Small intestine (tissue), 7 donors: Measurements from ENCODE around the gene CHRFAM7A. TPM values are rescaled to one million over a fixed set of nuclear protein-coding genes. Genes with fewer than 3 reads are reported as not detected.
"Not testable (repeated sequence)": the region's sequence is repeated elsewhere in the genome, so short reads cannot be mapped to it uniquely, and the experiment has no call there.

ENCODE experiments used
- DNase-seq, 2 donors: peaks; one replicate each; pipeline versions ENCODE4 v3.0.0 to v3.0.0-alpha.2; 2013
- FAIRE-seq: peaks from 2 replicates; lab custom pipeline; 2012; peaks lifted over from hg19 to GRCh38; lab: Jason Lieb, UNC
- H3K27ac ChIP-seq, 3 donors: one replicate each; pipeline ENCODE4 v1.5.1; 2013; ENCODE audit warnings: low read length in 2 of 3, mild to moderate bottlenecking in 2 of 3, control low read depth in 1 of 3, inconsistent platforms in 1 of 3, low read depth in 1 of 3, moderate library complexity in 1 of 3
- H3K27me3 ChIP-seq, 3 donors: one replicate each; pipeline ENCODE4 v1.6.1; 2013; ENCODE audit warnings: low read length in 3 of 3, inconsistent platforms in 1 of 3; ENCODE audit not compliant: control insufficient read depth in 3 of 3, insufficient read depth in 3 of 3
- H3K36me3 ChIP-seq, 3 donors: one replicate each; pipeline ENCODE4 v1.6.1; 2013; ENCODE audit warnings: low read length in 3 of 3, inconsistent platforms in 1 of 3, low read depth in 1 of 3, mild to moderate bottlenecking in 1 of 3, moderate library complexity in 1 of 3; ENCODE audit not compliant: control insufficient read depth in 3 of 3, insufficient read depth in 2 of 3
- H3K4me1 ChIP-seq, 3 donors: one replicate each; pipeline ENCODE4 v1.6.1; 2013; ENCODE audit warnings: low read length in 2 of 3, inconsistent platforms in 1 of 3, low read depth in 1 of 3, mild to moderate bottlenecking in 1 of 3, moderate library complexity in 1 of 3; ENCODE audit not compliant: control insufficient read depth in 3 of 3, insufficient read depth in 2 of 3
- H3K4me3 ChIP-seq, 3 donors: one replicate each; pipeline ENCODE4 v1.5.1; 2013; ENCODE audit warnings: low read length in 3 of 3, control low read depth in 1 of 3, inconsistent platforms in 1 of 3, low read depth in 1 of 3, mild to moderate bottlenecking in 1 of 3, moderate library complexity in 1 of 3
- H3K9me3 ChIP-seq, 2 donors: one replicate each; pipeline ENCODE4 v1.6.1; 2013; ENCODE audit warnings: low read depth in 1 of 2, low read length in 1 of 2; ENCODE audit not compliant: control insufficient read depth in 2 of 2, insufficient read depth in 1 of 2
- WGBS, 3 donors: extraction: QIAGEN DNeasy Blood & Tissue Kit; methylation state at CpG; one replicate each; pipeline ENCODE4 v1.1.7; 2013; 5-methylcytosine and 5-hydroxymethylcytosine counted together
- polyA plus RNA-seq, 4 donors: library from polyadenylated mRNA; stranded (reverse) in 3 of 4; unstranded in 1 of 4; fragments of 200-250 nt in 3 of 4; fragments of 120-200 nt in 1 of 4; gene quantifications; one replicate each; pipeline versions ENCODE4 v1.2.1 to v1.2.3, GENCODE V29; 2013
- donor health status: healthy with polysubstance abuse.
- donor health status: control.
- donor health status: control.
- donor health status: Bipolar disorder and iron deficiency.
- donor health status: healthy.

The CHRFAM7A gene
- polyA plus RNA-seq, 4 donors: 0.67 to 2.0 (median 1.0) TPM

DNA sequence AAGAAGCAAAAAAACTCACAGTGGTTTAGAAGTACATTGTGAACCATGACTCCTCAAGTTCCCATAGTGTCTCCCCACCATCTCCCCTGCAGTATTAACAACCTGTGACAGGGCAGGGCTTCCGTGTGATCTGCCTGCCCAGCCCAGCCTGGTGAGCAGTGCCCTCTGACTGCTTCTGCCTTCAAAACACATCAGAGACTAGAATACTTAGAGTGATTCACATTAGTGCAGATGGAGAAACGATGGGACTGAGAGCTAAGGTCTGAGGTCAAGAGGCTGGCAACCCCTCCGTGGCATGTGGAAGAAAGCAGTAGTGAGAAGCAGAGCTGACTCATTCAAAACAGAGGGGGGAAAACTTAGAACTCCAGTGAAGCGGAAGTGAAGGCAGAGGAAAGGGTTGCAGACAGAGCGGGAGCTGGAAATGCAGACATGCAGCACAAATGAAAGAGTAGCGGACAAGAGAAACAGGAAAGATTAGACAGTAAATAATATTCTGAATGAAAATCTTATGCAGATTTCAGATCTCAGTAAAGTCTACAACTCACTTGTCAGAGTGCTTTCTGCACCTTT, 6.9 kb downstream of the CHRFAM7A start:
- FAIRE-seq, H3K4me1 ChIP-seq, H3K36me3 ChIP-seq, H3K27me3 ChIP-seq, H3K4me3 ChIP-seq, H3K9me3 ChIP-seq, DNase-seq, H3K27ac ChIP-seq: not testable (repeated sequence)
- no CpG with 5 or more reads among the region's 6 CpGs for WGBS, 3 donors

DNA sequence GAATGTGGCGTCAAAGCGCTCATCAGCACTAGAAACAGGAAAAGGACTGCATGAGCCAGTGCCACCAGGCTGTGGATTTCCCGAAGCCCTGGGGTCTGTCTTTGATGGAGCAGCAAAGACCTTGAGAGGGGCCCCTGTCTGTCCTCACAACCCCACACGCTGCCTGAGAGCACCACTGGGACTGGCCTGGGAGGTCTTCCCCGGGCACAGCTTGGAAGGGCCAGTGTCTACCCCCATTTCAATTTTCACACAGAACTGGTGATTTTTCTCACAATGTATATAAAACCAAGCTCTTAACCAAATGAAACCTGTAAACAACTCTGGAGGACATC, 16.3 kb downstream of the CHRFAM7A start:
- H3K4me1 ChIP-seq, H3K27me3 ChIP-seq, H3K27ac ChIP-seq, FAIRE-seq, H3K4me3 ChIP-seq, DNase-seq, H3K36me3 ChIP-seq, H3K9me3 ChIP-seq: not testable (repeated sequence)
- 71% methylated on average over 1 of the region's 5 CpGs; no CpG with 5 or more reads in 2 of the 3 donors for WGBS, 3 donors

DNA sequence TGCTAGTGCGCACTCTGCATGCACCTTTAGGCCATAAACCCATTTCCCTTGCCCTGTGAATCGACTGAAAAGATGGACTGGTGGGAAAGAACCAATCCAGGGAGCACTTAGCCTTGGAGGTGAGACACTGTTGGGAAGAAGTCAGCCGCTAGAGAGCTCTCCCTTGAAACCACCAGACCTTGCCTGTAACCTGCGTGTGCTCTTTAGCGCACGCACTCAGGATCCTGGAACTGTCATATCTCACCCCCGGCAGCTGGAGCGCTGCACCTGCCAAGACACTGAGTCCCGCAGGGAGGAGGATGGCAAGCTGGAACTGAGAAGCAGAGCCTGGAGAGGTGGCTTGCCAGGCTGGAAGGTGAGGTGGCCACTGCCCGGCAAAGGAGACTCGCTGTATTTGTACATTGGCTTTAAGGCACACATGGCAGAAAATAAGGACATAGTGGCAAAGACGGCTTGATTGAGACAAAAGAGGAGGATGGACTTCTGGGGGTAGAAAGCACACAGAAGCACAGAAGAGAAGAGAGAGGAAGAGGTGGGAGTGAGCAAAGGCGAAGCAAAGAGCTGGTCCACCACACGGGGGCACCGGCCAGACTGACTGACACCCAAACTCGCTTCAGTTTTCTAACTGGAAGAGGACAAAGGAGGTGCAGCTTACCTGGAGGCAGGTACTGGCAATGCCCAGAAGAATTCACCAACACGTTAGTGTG, 16.8 kb downstream of the CHRFAM7A start:
- DNase-seq, H3K4me1 ChIP-seq, H3K27me3 ChIP-seq, H3K9me3 ChIP-seq, H3K4me3 ChIP-seq, H3K36me3 ChIP-seq, FAIRE-seq, H3K27ac ChIP-seq: not testable (repeated sequence)
- WGBS, 3 donors: no CpG with 5 or more reads among the region's 17 CpGs

DNA sequence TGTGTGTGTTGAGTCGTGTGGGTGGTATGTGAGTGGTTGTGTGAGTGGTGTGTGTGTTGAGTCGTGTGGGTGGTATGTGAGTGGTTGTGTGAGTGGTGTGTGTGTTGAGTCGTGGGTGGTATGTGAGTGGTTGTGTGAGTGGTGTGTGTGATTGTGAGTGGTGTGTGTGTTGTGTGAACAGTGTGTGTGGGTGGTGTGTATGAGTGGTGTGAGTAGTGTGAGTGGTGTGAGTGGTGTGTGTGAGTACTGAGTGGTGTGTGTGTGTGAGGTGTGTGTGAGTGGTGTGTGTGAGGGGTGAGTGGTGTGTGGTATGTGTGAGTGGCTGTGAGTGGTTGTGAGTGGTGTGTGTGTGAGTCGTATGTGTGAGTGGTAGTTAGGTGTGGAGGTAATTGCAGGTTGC, 17.5 kb downstream of the CHRFAM7A start:
- not testable (repeated sequence) for H3K27me3 ChIP-seq, H3K9me3 ChIP-seq, H3K36me3 ChIP-seq, H3K4me1 ChIP-seq, FAIRE-seq, DNase-seq, H3K4me3 ChIP-seq, H3K27ac ChIP-seq
- 38 to 66% (median 45%) methylated on average over 1 to 4 of the region's 4 CpGs for WGBS, 3 donors

DNA sequence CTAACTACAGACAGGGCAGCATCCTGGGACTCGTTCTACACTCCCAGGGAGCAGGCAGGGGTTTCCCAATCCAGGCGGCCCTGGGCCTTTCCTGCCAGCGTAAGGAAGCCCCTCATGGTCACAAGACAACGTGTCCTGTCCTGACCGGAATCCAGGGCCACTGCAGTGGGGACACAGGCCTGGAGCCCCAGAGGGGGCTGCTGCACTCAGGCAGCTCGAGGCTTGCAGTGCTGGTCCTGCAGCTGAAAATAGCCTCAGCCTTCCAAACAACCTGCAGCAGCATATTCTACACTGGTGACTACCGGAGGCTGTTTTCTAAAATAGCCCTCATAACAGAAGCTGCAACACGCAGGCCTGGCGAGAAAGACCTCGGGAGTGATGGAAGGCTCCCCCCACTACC, 18.5 kb downstream of the CHRFAM7A start:
- FAIRE-seq, DNase-seq, H3K27me3 ChIP-seq, H3K27ac ChIP-seq, H3K4me1 ChIP-seq, H3K9me3 ChIP-seq, H3K4me3 ChIP-seq, H3K36me3 ChIP-seq: not testable (repeated sequence)
- WGBS, 3 donors: 40 to 77% (median 56%) methylated on average over 1 to 4 of the region's 10 CpGs

DNA sequence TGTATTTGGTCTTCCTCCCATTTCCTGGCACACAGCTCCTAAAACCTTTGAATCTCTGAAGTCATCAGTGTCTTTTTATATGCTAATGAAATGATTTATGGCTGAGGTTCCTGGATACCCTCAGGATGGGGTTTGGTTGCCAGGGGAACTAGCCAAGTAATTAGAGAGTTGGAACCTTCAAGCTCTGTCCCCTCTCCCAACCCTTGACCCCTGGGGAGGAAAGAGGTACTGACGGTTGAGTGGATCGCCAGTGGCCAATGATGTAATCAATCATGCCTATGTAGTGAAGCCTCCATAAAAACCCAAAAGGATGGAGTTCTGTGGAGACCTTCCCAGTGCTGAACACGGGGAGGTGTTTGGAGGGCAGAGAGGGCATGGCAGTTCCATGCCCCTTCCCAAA, 25.1 kb downstream of the CHRFAM7A start:
- not testable (repeated sequence) for H3K4me3 ChIP-seq, DNase-seq, H3K9me3 ChIP-seq, H3K36me3 ChIP-seq, H3K27me3 ChIP-seq, H3K4me1 ChIP-seq, FAIRE-seq, H3K27ac ChIP-seq
- WGBS, 3 donors: no CpG with 5 or more reads among the region's 3 CpGs

DNA sequence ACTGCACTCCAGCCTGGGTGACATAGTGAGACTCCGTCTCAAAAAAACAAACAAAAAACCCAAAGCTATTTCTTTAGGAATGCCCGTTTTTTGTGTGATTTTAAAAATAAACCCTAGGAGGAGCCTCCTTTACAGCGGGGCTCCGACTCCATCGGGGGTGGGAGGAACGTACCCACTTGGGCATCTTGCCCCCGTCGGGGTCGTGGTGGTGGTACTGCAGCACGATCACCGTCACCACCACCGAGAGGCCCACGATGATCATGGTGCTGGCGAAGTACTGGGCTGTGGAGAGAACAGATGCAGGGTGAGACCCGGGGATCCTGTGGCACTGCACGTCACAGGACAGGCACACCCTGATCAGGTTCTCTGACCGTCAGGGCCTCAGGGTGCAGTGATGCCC, 26.1 kb downstream of the CHRFAM7A start:
- not testable (repeated sequence) for FAIRE-seq, DNase-seq, H3K27me3 ChIP-seq, H3K4me1 ChIP-seq, H3K27ac ChIP-seq, H3K36me3 ChIP-seq, H3K9me3 ChIP-seq, H3K4me3 ChIP-seq
- 90 to 93% (median 91%) methylated on average over 12 to 14 of the region's 17 CpGs for WGBS, 3 donors

DNA sequence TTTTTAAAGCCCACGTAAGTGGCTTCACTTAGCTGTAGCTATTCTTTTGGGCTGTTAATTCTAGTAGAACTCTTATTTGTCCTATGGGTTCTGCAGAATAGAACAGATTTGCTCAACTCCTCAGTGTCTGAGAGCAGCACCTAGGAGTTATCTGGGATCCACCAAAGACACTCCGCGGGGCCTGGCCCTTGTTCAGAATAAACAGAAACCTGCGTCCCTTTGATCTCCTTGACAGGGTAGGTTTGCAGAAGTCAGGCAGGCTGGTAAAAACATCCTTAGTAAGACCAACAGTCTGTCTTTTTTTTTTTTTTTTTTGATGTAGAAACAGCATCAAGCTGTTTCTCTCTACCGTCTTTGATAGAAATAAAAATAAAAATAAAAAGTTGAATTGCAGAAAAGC, 31.9 kb downstream of the CHRFAM7A start:
- H3K4me3 ChIP-seq, H3K4me1 ChIP-seq, H3K27ac ChIP-seq, H3K36me3 ChIP-seq, FAIRE-seq, H3K9me3 ChIP-seq, DNase-seq, H3K27me3 ChIP-seq: not testable (repeated sequence)
- WGBS, 3 donors: 83 to 88% methylated on average over 1 to 3 of the region's 5 CpGs; no CpG with 5 or more reads in 1 of the 3 donors

DNA sequence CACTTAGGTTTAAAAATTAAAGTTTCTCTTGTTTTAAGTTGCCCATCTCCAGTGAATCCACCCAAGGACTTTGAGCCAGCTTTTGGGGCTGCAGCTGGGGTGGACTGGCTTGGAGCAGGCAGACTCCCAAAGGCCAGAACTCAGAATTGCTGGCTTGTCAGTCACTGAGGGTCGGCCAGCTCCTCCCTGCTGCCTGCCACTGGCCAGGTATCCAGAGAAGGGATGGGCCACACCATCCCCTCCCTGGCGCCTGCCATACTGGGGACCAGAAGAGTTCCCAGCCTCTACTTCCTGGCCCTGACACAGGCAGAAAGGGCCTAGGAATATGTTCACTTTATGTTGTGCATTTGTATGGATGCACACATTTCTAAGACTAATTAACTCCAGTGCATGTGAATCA, 32.4 kb downstream of the CHRFAM7A start:
- no CpG with 5 or more reads among the region's 2 CpGs for WGBS, 3 donors
- H3K36me3 ChIP-seq, H3K9me3 ChIP-seq, H3K27ac ChIP-seq, H3K27me3 ChIP-seq, FAIRE-seq, DNase-seq, H3K4me3 ChIP-seq, H3K4me1 ChIP-seq: not testable (repeated sequence)
